Activated CD4-positive, alpha-beta T cell treated with anti-CD3 and anti-CD28 coated beads for 1 hour (primary cell): Measurements from ENCODE around the gene HJURP.

Source experiments
- DNase-seq: peaks from one replicate; pipeline ENCODE4 v3.0.0-alpha.2; 2020

Gene HJURP

DNA sequence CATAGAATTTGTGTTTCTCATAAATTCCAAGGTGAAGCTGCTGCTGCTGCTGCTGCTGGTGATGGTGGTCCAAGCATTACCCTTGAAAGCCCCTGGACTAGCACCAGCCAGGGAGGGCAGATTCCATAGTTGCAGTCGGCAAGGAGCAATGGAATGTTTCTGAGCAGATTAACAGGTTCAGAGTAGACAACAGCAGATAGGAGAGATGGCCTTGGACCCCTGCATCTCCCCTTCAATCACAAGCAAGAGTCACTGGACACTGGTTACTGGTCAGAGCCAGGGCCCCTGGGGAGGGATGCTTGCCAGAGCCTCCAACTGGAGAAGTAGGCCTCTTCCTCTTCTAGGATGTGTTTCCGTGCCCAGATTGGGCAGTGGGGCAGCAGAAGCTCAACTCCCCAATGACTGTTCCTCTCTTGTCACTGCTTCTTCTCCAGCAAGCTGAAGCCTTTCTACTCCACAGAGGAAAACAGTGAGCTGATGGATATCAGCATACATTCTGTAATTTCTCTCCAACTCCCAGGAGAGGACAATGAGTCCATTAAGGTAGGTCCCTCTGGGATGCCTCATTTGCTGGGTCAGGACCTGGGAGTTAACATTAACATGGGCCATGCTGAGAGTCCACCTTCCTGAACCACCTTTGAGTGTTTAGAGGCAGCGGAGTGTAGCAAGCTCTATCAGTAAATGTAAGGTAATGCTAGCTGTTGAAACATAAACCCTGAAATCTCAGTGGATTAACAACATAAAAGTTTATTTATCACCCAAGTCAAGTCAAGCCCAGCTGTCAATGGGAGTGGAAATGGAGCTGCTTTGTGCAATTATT, 40.9 kb downstream of the HJURP start:
- no peak for DNase-seq

DNA sequence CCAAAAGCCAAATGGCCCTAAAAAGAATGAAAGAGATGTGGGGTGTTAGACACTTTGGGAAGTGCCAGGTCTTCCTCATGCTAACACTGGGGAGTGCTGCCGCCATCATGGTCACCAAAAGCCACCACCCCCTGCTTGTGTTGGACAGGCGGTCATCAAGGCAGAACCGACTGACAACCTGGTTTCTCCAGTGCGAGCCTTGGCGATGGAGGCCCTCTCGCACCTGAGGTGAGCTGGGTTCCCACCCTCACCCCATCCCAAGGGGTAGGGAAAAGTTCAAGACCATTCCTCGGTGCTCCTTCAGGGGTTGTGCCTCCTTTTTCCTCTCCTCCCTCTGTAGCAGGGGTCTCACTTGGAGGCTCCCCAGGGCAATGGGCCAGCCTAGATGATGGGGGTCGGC, 42.6 kb downstream of the HJURP start:
- peak; percentile 4 for DNase-seq

DNA sequence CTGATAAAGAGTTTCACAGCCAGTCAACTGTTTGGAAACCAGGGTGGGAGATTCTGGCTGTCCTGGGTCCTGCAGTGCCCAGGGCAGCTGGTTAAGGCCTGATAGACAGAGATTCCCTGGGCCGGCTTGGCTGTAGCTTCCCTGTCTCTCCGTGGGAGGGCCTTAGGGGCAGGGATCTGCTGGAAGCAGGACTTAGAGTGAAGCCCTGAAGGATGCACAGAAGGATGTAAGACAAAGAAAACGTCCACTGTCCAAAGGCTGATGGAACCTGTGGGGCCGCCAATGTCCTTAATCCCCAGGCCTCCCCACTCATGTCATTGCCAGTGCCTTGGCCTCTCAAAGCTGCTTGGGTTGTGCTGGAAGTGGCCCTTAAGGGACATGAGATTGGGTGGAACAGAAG, 43.2 kb downstream of the HJURP start:
- DNase-seq, result peak; percentile 4

DNA sequence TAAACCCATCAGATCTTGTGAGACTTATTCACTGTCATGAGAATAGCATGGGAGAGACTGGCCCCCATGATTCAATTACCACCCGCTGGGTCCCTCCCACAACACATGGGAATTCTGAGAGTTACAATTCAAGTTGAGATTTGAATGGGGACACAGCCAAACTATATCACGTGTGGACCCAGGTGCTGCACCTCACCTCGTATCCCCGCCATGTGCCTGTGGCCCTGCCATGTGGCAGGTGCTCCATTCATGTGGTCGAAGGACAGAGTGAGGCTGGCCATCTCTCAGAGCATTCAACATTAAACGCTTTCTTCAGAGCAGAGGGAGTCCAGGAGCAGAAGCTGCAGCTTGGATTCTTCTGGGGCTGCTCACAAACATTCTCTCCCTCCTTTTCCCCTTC, 44.0 kb downstream of the HJURP start:
- peak; percentile 6 for DNase-seq

DNA sequence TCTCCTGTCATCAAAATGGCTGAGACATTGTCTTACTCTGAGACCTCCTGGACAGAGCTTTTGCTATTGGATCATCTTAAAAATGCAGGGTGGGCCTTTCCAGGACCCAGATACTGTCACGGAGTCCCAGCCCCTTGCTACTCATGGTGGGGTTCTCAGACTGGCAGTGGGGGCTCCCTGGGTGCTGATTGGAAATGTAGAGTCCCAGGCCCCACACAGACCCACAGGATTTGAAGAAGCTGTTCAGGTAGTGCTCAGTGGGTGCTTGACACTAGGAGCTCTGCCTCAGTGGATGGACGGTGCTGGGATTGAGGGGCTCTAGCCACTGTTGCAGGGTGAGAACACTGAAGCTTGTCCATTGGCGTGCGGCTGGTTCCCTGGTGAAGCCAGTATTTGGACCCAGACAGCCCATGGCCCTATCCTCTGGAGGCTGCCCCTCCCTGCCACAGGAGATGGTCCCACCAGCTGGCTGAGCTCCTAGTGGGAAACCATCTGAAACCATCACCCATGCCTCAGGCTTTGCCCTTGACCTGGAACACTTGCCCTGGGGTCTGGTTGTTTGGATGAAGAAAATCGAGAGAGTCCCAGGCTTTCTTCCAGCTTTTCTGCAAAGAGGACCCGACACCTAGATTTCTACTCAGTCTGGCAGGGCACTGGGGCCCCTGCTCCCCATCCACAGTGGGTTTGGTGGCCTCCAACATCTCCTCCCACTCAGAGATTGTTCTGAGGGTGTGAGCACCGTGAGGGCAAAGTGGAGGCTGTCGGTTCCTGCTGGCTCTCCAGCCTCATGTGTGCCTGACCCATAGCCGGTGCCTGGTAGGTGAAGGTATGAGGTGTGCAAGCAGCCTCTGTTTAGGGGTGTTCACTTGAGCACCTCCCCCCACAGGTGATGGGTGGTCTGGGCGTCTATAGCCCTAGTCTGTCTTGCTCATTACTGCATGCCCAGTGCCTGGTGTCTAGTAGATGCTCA, 46.1 kb downstream of the HJURP start:
- peak; percentile 3 for DNase-seq

DNA sequence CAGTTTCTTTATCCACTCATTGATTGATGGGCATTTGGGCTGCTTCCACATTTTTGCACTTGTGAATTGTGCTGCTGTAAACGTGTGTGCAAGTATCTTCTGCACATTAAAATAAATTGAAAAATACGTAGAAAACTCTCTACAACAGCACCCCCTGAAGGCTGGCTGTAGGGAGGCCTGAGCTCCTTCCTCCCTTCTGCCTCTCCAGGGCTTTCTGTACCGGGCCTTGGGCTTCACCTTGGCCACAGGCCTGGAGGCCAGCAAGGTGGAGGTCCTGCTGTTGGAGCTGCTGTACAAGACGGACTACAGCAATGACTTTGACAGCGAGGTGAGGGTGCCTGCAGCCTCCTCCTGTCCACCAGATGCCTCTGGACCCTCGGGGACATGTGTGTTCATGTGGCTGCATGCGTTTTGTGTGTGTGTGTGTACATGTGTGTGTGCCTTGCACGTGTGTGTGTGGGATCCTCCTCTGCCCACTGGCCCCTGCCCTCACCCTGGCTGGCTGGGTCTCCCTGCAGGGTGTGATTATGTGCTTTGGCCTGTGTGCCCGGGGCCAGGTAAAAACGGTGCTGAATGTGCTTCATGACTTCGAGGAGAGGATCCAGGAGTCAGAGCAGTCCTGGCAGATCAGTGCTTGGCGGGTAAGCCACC, 47.0 kb downstream of the HJURP start:
- peak; percentile 4 for DNase-seq

DNA sequence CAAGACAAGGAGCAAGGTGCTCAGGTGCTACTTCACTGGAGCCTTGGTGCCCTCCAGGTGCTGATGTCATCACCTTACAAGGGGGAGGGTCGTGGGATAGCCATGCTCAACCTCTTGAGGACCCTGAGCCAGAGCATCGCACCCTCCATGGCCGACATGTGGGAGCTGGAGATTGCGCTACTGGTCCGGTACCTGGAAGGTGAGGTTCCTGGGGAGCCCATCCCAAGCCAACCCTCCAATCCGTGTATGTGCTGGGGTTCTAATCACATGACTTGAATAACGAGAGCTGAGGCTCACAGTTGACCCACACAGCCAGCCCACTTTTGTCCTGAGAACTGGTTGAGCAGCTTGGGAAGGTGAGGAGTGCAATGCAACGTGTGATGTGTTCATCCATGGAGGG, 50.3 kb downstream of the HJURP start:
- DNase-seq, result peak; percentile 4

DNA sequence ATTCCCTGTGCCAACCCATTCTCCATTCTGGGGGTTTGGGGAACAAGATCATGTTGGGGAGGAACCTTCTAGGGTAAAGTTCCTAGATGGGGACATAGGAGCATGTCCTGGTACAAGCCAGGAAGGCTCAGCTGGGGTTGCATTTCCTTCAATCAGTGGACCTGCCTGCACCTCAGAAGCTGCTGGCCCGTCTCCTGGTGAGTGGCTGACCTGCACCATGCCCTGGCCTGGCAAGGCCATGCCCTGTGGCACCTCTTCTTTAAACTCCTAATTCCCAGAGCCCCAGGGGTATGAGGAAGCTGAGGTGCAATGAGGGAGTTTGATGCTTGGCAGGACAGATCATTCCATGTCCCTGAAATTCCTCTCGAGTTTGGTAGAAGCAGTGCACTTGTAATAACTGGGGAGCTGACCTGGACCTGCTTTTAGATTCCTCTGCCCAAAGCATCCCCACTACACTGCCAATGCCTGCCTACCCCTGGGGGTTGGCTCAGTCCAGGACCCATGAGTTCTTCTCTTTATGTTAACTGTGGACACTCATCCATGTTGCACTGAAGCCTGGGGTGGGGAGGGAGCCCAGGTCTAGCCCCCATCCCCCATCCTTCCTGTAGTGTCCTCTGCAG, 50.9 kb downstream of the HJURP start:
- DNase-seq, result no peak

DNA sequence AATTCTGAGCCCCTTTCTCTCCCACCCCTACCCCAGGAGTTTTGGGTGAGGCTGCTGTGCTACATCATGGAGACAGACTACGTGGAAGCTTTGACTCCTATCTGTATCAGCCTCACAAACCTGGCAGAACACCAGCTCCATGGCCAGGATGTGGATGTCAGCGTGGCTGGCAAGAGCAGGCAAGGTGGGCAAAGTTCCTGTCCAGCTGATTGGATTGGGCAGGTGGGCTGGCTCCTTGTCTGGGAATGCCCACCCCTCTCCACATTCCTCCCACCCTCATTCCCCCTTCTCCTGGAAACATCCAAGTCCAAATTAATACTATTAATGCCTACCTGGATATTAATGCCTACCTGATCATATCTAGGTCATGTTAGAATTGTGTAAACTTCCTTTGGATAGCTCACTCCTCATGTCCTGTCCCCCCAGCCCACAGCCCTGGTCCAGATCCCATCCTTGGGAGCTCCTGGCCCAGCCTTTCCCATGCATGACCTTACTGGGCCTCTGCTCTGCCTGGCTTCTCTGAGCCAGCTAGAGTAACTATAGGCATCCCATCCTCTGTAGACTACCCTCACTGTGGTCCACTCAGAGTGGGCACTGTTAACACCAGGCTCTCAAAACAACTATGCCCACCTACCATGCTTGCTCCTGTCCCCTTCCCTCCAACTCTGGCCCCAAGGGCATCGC, 52.1 kb downstream of the HJURP start:
- no peak for DNase-seq

DNA sequence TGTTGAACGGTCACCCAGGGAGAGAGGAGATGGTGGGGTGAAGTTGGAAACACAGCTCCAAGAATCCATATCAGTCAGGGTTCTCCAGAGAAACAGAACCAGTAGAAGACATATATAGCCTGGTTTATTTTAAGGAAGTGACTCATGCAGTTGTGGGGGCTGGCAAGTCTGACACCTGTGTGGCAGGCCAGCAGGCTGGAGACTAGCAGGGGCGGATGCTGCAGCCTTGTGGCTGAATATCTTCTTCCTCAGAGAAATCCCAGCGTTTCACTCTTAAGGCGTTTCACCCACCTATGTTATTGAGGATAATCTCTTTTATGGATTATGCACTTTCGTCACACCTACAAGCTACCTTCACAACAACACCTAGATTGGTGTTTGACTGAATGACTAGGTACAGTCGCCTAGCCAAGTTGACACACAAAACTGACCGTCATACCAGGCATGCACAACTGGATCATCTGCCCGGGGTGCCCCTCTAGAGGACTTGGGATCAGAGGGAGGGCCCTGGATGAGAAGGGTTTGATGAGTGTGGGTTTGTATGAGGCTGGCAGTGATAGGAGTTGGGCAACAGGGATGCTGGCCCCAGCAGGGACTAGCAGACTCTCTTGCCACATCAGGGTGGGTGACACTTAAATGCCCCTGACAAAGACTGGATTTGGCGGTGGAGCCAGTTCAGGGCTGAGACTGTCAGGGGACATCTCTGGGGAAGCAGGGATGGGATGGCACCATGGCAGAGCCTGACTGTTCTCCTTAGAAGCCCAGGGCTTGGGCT, 52.8 kb downstream of the HJURP start:
- DNase-seq, result no peak

DNA sequence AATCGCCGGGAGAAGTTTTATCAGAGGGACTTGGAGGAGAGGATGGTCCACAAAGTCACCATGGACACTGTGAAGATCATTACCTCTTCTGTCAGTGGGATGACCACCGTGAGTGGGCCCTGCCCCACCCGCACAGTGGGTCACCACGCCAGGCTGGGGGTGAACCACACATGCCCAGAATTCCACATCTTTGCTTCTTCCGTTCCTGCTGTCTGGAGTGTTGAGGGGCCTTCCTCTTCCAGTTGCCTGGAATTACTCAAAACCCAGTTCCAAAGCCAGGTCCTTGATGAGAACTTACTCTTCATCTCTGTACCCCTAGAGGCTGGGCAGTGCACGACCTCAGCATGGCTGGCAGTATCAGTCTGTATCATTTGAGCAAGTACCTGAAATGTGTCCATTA, 54.1 kb downstream of the HJURP start:
- DNase-seq, result no peak

DNA sequence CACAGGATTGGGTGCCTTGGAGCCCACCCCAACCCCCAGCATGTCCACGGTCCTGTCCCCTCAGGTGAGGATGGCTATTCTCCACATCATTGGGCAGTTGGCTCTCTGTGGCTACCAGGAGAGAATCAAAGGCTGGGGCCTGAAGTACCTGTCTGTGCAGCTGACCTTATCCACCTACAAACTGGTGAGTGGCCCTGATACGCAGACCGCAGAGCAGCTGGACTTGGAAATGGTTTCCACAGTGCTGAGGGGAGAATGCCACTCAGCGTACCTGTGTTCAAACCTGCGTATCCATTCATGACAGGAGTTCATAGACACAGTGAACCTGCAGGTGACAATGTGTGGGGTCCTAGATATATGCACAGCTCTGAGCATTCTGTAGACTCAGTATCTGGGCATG, 54.6 kb downstream of the HJURP start:
- no peak for DNase-seq

DNA sequence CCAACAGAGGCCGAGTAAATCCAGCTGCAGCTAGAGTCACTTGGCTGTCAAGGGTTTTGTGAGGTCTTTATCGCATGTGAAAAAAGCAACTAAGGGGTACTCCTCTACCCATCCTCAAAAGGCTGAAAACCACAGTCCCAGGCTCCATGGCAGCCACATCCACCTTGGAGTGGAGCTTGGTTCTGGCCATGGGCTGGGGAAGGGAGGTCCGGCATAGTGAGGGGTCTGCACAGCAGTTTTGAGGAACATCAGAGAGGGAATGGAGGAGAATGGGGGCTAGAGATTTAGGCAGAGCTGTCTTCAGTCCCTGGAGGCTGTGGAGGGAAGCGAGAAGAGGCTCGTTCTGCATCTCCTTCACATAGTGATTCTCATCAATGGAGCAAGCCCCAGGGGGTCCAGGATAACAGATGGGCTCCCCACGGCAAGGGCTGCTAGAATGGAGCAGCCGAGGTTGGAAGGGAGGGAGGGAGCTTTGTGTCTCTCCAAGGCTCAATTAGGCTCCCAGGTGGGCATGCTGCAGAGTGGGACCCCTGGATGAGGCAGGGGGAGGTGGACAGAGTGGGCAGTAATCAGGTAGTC, 55.2 kb downstream of the HJURP start:
- DNase-seq, result peak; percentile 2

DNA sequence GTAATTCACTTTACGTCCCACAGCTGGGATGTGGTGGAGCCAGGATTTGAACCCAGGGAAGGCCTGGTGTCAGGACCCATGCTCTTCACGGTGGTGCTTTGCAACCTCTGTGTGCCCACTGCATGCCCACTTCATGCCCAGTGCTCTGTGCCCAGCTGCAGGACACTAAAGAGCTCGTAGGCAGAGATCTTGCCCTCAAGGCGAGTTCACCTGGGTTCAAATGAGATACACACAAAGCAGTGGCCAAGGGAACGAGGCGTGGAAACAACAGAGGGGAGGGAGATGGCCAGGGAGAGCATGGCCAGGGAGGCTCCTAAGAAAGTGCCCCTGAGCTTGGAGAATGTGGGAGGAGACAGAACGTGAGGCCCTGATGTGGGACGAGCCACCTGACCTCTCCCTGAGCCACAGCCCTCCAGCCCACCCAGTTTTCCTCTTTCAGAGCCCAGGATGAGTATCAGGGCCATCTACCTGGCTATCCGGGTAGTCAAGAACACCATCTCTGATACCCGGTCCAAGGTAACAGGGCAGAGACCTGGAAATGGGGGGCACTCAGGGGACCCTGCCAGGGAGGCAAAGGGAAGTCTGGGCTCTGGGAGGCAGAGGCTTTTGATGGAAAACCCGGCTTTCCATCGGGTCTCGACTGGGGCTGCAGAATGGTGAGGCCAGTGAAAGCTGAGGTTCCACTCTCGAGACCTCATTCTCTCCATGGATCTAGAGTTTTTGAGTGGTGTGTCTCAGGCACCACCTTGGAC, 55.8 kb downstream of the HJURP start:
- no peak for DNase-seq

DNA sequence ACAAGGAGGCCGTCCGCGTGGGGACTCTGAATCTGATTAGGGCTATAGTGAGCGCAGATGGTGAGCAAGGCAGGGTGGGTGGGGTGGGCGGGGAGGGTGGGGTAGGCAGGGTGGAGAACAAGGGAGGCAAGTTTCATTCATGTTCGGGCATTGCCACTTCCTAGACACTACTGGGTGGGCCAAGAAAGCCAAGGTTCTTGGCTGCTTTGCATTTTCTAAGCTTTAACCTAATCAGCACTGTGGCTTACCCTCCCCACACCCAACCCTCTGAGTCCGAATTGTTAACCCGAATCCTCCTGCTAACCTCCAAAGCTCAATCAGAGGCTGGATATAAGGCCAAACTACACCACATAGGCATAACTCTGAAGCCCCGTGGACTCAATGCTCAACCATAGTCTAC, 58.1 kb downstream of the HJURP start:
- DNase-seq, result no peak

DNA sequence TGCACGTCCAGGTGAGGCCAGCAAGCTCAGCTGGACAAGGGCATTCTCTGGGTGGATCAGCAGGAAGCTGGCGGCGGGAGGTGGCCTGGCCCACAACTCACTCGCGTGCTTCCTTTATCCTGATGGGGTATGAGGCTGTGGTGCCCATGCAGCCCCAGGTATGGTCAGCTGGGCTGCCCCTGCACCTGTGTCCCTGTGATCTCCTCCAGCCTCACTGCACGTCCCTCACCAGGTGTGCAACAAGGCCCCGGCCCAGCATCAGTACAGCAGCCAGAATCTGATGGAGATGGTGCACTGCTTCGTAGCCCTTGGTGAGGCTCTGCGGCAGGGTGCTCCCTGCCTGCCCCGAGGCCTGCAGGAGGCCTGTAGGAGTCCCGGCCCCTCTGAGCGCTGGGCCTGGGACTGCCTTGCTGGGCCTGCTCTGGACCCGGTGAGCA, 58.6 kb downstream of the HJURP start:
- DNase-seq, result no peak

DNA sequence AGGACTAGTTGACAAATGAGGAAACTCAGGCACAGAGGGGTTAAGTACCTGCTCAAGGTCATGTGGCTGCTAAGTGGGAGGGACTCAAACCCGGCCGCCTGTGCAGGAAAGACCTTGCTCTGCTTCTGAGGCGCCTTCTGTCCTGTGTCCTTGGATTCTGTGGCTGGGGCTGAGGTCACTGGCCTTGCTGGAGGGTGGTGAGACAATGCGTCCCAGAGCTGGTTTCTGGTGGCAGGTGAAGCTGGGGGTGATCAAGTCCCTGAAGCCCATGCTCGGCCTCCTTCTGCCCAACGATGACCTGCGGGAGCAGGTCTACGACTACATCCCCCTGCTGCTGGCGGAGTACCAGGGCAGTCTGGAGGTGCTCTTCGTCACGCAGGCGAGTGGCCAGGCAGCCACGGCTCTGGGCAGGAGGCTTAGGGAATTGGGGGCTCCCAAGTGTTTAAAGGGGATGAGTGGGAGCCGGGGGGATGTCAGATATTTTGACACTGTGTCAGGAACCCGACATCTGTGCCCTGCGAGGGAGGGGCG, 60.1 kb downstream of the HJURP start:
- DNase-seq, result no peak

DNA sequence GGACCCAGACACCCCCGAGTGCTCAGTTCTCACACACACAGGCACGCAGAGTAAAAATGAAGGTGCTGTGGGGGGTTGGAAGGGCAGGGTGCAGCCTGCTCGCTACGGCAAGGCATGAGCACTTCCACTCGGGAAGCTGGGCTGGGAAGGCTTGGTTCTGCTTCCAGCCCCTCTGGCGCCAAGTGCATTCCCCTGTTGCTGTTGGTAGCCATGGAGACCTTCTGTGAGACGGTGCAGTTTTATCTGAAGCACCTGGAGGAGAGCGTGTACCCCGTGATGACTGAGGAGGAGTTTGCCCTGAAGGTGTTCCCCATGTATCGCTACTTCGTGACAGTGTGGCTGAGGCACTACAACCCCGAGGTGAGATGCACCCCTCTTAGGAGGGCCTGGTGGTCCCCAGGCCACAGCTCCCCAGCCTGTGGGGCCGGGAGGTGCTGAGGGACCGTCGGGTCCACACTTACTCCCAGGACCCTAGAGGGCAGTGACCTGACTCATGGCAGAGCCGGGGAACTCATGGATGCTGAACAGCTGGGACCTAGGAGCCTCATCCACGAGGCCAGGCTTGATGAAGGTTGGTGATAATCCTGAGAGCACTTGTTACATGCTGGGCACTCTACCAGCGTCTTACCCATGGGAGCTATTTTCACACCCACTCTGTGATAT, 60.7 kb downstream of the HJURP start:
- no peak for DNase-seq

DNA sequence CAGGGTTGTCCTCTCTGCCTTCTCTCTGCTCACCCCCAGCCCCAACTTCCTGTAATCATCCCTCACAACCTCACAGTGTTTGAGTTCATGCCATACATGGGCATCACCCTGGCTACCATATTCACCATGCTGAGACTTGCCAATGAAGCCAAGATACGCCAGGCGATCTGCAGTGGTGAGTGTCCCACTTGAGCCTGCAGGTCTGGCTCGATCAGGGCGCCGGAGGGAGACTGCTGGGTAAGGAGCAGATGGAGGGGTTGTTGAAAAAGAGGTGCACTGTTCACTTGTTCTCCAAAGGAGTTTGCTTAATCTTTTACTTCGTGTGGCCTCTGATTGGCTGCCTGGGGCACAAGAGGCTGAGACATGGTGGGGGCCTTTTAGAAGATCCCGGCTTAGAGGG, 61.6 kb downstream of the HJURP start:
- no peak for DNase-seq
